OCI-LY7 (cell line): ENCODE measurements around the gene CD6. TPM values are rescaled to one million over a fixed set of nuclear protein-coding genes. Genes with fewer than 3 reads are reported as not detected.

Experiments
- BruUV-seq: library from RNA; stranded (reverse); fragments of 400-500 nt; replicated peaks from 2 replicates; lab custom pipeline; 2021; lab: Mats Ljungman, UMichigan
- CTCF ChIA-PET: fragments of 300-600 bp; sonication (Branson Sonifier 250); formaldehyde crosslinking; loops from one replicate; lab custom pipeline; 2022; ENCODE audit warnings: antibody characterized with exemption; ENCODE audit not compliant: unreplicated experiment; lab: Charles Lee
- POLR2A ChIA-PET: fragments of 300-600 bp; sonication (Branson Sonifier 250); formaldehyde crosslinking; loops from one replicate; lab custom pipeline; 2022; ENCODE audit warnings: antibody characterized with exemption; lab: Charles Lee
- DNase-seq: peaks from one replicate; pipeline ENCODE4 v3.0.0-alpha.2; 2015; ENCODE audit warnings: low spot score
- H2AFZ ChIP-seq: fragments of 200-600 bp; sonication (generic), shearing (Covaris generic); 2 replicates; pipeline ENCODE4 v1.6.1; 2014; ENCODE audit warnings: mild to moderate bottlenecking, antibody characterized with exemption, low read length, moderate library complexity
- H3K27ac ChIP-seq: fragments of 200-600 bp; sonication (generic); 2 replicates; pipeline ENCODE4 v1.5.1; 2014; ENCODE audit warnings: mixed run types, low read depth, mild to moderate bottlenecking, moderate library complexity, low read length, inconsistent platforms; ENCODE audit not compliant: poor library complexity, severe bottlenecking
- H3K36me3 ChIP-seq: fragments of 200-600 bp; sonication (generic); 2 replicates; pipeline ENCODE4 v1.6.1; 2014; ENCODE audit warnings: mild to moderate bottlenecking, antibody characterized with exemption, low read length, moderate library complexity, mixed read lengths; ENCODE audit not compliant: insufficient read depth
- H3K4me1 ChIP-seq: fragments of 200-600 bp; sonication (generic); 2 replicates; pipeline ENCODE4 v1.5.1; 2014; ENCODE audit warnings: mild to moderate bottlenecking, low read length; ENCODE audit not compliant: insufficient read depth, poor library complexity, severe bottlenecking
- H3K4me2 ChIP-seq: fragments of 200-600 bp; sonication (generic); 2 replicates; pipeline ENCODE4 v1.6.1; 2014; ENCODE audit warnings: mild to moderate bottlenecking, low read length
- H3K4me3 ChIP-seq: fragments of 200-600 bp; sonication (generic); 2 replicates; pipeline ENCODE4 v1.5.1; 2014; ENCODE audit warnings: mild to moderate bottlenecking, low read depth, low read length; ENCODE audit not compliant: poor library complexity, severe bottlenecking
- H3K79me2 ChIP-seq: fragments of 200-600 bp; sonication (generic); 2 replicates; pipeline ENCODE4 v1.6.1; 2016; ENCODE audit warnings: low read depth, mild to moderate bottlenecking, low read length, moderate library complexity, mixed read lengths; ENCODE audit not compliant: insufficient read depth
- H3K9me2 ChIP-seq: fragments of 200-600 bp; sonication (generic); 2 replicates; pipeline ENCODE4 v1.6.1; 2016; ENCODE audit warnings: mild to moderate bottlenecking, low read length, mixed read lengths; ENCODE audit not compliant: insufficient read depth
- H3K9me3 ChIP-seq: fragments of 200-600 bp; sonication (generic); 2 replicates; pipeline ENCODE4 v1.6.1; 2014; ENCODE audit warnings: mild to moderate bottlenecking, mixed run types, low read length, mixed read lengths
- H4K20me1 ChIP-seq: fragments of 200-600 bp; sonication (generic); 2 replicates; pipeline ENCODE4 v1.6.1; 2014; ENCODE audit warnings: mild to moderate bottlenecking, antibody characterized with exemption, low read length, moderate library complexity, mixed read lengths; ENCODE audit not compliant: insufficient read depth
- EZH2phosphoT487 ChIP-seq: fragments of 200-600 bp; sonication (generic); IDR thresholded peaks from 2 replicates; pipeline ENCODE4 v1.6.1; 2018; ENCODE audit warnings: low read depth, borderline replicate concordance, mild to moderate bottlenecking, mixed run types, antibody characterized with exemption, low read length, moderate library complexity, mixed read lengths
- intact Hi-C: fragments of 100-400 bp; cut with micrococcal nuclease; formaldehyde crosslinking; loops from one replicate; pipeline ENCODE4 v1.10.0; 2022; ENCODE audit not compliant: unreplicated experiment
- total RNA-seq, 2 experiments: library from RNA; depleted of rRNA in 1 of 2; stranded (reverse); fragments of >200 nt in 1 of 2; shearing (Covaris generic) in 1 of 2; gene quantifications; 2 replicates each; pipeline ENCODE4 v1.2.3, GENCODE V29; 2014 to 2022
- TF ChIP-seq, protein P1 (sequence below): fragments of 200-600 bp; sonication (generic); conservative IDR thresholded peaks from 2 replicates; pipeline ENCODE4 v1.5.1; 2014; ENCODE audit warnings: mild to moderate bottlenecking, antibody characterized with exemption, low read length, moderate library complexity, mixed read lengths

Gene CD6
- total RNA-seq, 2 experiments from 2014 or later, result not detected

DNA sequence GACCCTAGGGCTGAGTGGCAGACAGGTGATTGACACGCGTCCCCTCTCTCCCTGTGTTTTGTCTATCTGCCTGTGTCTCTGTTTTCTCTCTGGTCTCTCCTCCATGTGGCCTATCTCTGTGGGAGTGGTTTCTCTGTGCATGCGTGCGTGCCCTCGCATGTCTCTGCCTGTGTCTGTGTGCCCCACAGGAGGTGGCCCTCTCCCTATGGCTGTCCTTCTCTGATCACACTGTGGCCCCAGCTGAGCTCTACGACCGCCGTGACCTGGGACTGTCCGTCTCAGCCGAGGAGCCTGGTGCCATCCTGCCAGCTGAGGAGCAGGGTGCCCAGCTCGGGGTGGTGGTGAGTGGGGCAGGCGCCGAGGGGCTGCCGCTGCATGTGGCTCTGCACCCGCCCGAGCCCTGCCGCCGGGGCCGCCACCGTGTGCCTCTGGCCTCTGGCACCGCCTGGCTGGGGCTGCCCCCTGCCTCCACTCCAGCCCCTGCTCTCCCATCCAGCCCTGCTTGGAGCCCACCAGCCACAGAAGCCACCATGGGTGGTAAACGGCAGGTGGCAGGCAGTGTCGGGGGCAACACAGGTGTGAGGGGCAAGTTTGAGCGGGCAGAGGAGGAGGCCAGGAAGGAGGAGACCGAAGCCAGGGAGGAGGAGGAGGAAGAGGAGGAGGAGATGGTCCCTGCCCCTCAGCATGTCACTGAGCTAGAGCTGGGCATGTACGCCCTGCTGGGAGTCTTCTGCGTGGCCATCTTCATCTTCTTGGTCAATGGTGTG lies 35.6 kb upstream of the CD6 start:
- Histone ChIP-seq H3K9me2 (no peaks in the 10 kb centered on the region), H3K4me3 (no peak overlapping the region), H3K36me3 (peaks cover 7% of the 10 kb centered on the region; the same call in 1 of the 2 replicates), H3K9me3 (no peaks in the 10 kb centered on the region), H3K27ac (no peak overlapping the region), H3K79me2 (no peaks in the 10 kb centered on the region), H2AFZ (no peak overlapping the region), H4K20me1 (no peaks in the 10 kb centered on the region), H3K4me1 (peaks cover 31% of the 10 kb centered on the region), H3K4me2 (no peak overlapping the region)
- TF ChIP-seq, protein P1, sequence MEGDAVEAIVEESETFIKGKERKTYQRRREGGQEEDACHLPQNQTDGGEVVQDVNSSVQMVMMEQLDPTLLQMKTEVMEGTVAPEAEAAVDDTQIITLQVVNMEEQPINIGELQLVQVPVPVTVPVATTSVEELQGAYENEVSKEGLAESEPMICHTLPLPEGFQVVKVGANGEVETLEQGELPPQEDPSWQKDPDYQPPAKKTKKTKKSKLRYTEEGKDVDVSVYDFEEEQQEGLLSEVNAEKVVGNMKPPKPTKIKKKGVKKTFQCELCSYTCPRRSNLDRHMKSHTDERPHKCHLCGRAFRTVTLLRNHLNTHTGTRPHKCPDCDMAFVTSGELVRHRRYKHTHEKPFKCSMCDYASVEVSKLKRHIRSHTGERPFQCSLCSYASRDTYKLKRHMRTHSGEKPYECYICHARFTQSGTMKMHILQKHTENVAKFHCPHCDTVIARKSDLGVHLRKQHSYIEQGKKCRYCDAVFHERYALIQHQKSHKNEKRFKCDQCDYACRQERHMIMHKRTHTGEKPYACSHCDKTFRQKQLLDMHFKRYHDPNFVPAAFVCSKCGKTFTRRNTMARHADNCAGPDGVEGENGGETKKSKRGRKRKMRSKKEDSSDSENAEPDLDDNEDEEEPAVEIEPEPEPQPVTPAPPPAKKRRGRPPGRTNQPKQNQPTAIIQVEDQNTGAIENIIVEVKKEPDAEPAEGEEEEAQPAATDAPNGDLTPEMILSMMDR, result no peak
- no peak for TF ChIP-seq EZH2phosphoT487
- intact Hi-C loops, result no loop called here
- ChIA-PET CTCF (interaction anchor here (0.7 kb wide), 1 partner anchor 20 kb away, joined by 4 read pairs; no protein-coding TSS in a partner anchor), POLR2A (interaction anchor here (1.4 kb wide), 1 partner anchor 20 kb away, joined by 3 read pairs; no protein-coding TSS in a partner anchor)
- DNase-seq, result no peak
- BruUV-seq, result no TSS peak

- Histone ChIP-seq H2AFZ (no peak overlapping the region), H3K4me3 (no peak overlapping the region), H3K79me2 (no peaks in the 10 kb centered on the region), H3K36me3 (peaks cover 13% of the 10 kb centered on the region; the same call in 1 of the 2 replicates), H3K4me1 (peaks cover 31% of the 10 kb centered on the region), H3K9me3 (no peaks in the 10 kb centered on the region), H4K20me1 (no peaks in the 10 kb centered on the region), H3K4me2 (no peak overlapping the region), H3K27ac (no peak overlapping the region), H3K9me2 (no peaks in the 10 kb centered on the region)
- POLR2A ChIA-PET, result no interaction called here
- CTCF ChIA-PET, result no interaction called here
- BruUV-seq, result no TSS peak
- no peak for DNase-seq
- intact Hi-C loops, result no loop called here
- TF ChIP-seq EZH2phosphoT487, result no peak
- TF ChIP-seq, protein P1, result no peak
These were observed 34.9 kb upstream of the CD6 start for GRCh38 chr11:60936467-60937143.
